NCI-H69 (cell line): Measurements from ENCODE around the gene KRT4.
"Not testable (repeated sequence)": the region's sequence is repeated elsewhere in the genome, so short reads cannot be mapped to it uniquely, and the experiment has no call there.

ENCODE experiments used
- DNase-seq: peaks from one replicate; lab custom pipeline; 2025; lab: John Stamatoyannopoulos, UW

KRT4 gene

DNA sequence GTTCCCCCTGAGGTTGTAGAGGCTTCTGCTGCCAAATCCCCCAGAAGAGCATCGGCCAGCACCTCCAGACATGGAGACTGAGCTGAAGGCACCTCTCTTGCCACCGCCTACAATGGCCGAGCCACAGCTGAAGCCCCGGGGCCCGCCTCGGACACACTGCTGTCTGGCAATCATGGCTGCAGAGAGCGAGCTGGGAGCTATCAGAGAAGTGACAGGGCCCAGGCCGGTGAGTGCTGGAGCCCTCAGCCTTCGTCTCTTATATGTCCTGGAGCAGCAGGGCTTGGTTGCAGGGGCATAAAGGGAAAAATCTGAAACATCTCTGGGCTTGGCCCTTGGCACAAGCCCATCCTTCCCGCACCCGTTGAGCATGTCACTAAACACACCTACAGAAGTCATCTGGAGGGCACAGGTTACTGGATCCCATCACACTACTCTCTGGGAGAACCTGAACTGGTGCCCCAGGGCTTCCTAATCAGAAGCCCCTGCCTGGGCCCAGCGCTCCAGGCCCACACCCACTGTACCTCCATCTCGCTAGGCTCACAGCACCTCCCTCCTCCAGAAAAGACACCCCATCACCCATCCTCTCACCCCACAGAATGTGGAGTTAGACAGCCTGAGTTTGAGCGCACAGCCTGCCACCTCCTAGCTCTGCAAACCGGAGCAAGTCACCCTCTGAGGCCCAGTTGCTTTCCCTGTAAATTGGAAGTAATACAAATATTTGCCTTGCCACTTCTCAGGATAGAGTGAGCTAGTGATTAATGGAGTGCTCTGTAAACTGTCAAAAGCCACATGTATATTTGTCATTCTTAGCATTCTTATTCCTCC lies at the start of gene KRT4:
TSS of gene KRT4 (minus strand) at position 232 of the 825 bp plus-strand sequence. CDS start at position 174, 58 bp downstream.
- DNase-seq, result peak; percentile 41

- no peak for DNase-seq
Observed at GRCh38 chr12:52862023-52862422, 48.1 kb upstream of the KRT4 start.

GRCh38 chr12:52861511-52861910 lies 47.6 kb upstream of the KRT4 start:
- no peak for DNase-seq

- peak; percentile 12 for DNase-seq
Observed at GRCh38 chr12:52860102-52860823, 46.3 kb upstream of the KRT4 start.

DNA sequence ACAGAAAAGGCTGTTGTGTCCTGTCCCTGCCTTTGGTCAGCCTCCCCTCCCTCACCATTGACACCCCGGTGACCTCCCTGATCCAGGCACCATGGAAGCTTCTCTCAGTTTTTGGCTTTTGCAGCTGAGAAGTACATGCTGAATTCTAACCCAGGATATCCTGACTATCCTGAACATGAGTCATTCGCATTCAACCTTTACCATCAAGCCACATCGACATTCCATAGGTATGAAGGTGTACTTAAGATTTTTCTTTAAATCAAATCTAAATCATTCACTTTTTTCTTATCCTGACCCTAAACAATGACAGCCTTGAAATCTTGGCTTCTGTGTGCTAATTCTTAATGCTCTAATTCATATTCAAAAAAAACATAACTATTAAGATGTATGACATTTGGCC lies 43.6 kb upstream of the KRT4 start:
- no peak for DNase-seq

- DNase-seq, result no peak
Observed at GRCh38 chr12:52856787-52857186, 42.9 kb upstream of the KRT4 start.

DNA sequence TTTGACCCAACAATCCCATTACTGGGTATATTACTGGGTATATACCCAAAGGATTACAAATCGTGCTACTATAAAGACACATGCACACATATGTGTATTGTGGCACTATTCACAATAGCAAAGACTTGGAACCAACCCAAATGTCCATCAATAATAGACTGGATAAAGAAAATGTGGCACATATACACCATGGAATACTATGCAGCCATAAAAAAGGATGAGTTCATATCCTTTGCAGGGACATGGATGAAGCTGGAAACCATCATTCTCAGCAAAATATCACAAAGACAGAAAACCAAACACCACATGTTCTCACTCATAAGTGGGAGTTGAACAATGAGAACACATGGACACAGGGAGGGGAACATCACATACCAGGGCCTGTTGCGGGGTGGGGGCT lies 42.2 kb upstream of the KRT4 start:
- not testable (repeated sequence) for DNase-seq

- DNase-seq, result no peak
Observed at GRCh38 chr12:52851787-52852186, 37.9 kb upstream of the KRT4 start.

DNA sequence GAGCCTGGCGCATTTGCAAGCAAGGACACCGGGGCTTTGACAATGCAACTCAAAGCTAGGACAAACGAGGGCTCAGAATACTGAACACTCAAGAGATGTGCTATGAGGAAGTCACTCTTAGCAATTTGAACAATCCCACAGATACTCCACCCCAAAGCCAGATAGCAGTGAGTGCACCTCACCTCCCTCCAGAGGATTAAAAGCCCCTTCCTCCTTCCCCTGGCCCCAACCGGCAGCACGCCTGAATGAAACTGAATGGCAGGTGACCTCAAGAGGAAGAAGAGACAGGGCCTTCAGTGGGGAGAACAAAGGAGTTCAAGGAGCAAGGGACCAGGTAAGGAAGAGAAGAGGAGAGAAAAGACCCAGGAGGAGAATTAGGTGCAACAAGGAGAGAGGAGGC lies 36.8 kb upstream of the KRT4 start:
- no peak for DNase-seq

- DNase-seq, result no peak
Observed at GRCh38 chr12:52849511-52849910, 35.6 kb upstream of the KRT4 start.

DNA sequence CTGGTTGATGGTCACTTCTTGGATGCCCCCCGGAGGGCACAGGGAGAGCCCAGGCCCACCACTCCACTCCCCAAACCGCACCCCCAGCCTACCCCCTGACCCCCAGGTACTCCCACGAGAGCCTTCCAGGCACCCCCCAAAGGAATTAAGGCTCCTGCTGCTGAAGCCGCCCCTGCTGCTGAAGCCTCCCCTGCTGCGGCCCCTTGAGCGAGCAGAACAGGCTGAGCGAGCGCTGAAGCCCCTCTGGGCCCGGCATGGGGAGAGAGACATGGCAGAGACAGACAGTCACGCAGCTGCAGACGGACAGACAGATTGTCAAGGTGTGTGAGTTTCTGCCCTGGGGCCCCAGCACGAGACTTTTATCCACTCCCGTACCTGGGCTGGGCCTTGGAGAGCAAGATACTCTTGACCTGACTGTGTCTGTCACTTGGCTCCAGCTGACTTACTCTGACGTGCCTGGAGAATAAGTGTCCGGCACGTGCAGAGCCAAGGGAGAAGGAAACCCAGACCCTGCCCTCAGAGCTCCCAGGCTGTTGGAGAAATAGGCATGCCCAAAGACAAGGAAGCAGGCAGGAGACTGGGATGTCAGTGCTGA lies 34.8 kb upstream of the KRT4 start, which contains the start of gene KRT78:
TSS of gene KRT78 (minus strand) at position 334 of the 595 bp plus-strand sequence. CDS start at position 270, 64 bp downstream.
- no peak for DNase-seq

GRCh38 chr12:52847335-52848102 lies 33.6 kb upstream of the KRT4 start:
- no peak for DNase-seq

GRCh38 chr12:52846356-52846970 lies 32.5 kb upstream of the KRT4 start:
- no peak for DNase-seq

DNA sequence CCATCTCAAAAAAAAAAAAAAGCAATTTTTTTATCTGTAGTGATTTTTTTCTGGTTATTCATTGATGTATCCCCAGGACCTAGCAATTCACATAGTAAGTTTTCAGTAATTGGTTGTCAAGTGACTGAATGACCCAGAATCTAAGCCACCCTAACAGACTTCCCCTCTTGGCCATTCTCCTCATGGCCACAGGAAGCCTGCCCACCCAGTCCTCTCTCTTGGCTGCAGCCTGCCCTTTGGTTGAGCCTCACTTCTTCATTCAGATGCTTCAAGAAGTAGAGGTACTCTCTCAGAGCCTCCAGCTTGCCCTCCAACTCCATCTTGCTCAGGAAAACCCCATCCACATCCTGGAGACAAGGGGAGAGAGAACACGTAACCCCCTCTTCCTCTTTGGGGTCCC lies 32.0 kb upstream of the KRT4 start:
- DNase-seq, result no peak

- no peak for DNase-seq
Observed at GRCh38 chr12:52844386-52844785, 30.5 kb upstream of the KRT4 start.

GRCh38 chr12:52839436-52840105 lies 25.7 kb upstream of the KRT4 start:
- DNase-seq, result no peak

DNA sequence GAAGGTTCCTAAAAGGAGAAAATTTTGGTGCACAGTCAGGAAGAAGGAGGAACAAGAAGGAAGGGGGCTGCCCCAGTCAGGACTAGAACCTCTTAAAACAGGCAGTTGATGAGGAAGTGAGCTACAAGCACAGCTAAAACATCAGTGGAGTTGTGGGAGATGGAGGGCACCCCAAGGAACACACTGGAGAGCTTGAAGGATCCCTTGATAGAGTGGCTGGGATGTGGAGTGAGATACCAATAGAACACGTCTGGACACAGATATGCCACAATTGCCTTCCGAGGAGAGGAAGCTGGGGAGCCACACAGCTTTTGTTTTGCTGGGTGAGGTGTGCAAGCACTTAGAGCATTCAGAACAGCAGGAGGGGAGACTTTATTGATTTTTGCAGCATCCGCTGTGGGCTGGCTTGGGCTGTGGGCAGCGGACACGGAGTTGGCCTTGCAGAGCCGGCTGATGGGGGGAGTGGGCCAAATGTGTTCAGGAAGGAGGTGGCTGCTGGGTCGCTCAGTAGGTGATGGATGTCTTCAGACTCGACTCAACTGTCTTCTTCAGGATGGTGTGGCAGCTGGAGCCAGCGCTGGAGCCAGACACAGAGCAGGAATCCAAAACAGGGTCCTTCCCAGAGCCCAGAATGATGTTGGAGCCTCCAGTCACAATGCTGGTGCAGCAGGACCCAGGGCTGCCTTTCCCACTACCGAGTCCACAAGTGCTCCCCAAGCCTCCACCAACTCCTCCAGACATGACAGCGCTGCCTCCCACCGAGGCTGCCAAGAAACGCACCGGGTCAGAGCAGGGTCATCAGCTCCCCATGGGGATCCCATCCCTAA lies 24.9 kb upstream of the KRT4 start:
- DNase-seq, result peak; percentile 57

DNA sequence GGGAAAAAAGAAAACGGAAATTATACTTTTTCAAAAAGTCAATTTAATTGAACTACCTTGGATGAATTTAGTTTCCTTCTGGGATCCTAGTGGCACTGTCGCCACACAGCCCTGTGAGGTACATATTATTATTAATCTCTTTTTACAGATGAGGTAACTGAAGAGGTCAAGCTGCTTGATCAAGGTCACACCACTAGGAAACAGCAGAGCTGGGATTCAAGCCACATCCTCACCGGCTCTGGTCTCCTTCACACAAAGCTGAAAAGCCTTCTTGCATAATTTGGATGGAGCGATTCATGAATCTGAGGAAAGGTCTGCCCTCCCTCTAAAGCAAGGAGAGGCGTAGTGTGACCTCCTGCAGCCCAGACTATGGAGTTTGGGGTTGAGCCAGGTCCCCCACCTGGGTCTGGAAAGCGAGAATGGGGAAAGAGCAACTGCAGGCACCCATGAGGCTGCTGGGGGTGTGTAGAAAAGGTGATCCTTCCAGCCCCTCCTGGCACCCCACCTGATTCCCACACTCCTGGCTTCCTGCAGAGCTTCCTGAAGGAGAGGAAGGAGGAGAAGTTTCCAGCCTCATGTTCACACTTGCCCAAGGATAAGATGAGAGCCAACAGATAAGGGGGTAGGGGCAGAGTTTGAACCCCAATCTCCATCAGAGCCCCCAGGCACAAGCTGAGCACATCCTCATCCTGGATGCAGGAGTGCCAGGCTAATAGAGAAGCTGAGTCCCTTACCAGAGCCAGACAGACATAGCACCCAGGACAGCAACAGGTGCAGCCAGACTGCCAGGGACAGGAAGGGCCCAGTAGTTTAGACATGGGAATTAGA lies 24.1 kb upstream of the KRT4 start:
- DNase-seq, result no peak

DNA sequence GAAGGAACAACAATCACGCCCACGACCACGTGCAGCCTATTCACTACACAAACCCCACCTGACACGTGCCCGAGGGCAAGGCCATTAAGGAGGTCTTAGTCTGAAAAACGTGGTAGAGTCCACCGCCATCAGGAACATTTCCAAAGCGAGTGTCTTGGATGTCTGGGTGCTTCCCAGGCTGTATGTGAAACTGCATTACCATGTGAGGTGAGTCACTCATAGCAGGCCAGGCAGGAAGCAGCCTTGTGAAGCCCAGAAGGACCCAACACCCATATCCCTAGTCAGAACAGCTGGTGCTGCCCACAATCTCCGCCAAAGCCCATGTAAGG lies 23.5 kb upstream of the KRT4 start:
- DNase-seq, result no peak
